OCI-M1 (cell line): ENCODE data around the gene EPN3.

Experiments used
- DNase-seq: peaks from one replicate; lab custom pipeline; 2025; lab: John Stamatoyannopoulos, UW

EPN3 gene

DNA sequence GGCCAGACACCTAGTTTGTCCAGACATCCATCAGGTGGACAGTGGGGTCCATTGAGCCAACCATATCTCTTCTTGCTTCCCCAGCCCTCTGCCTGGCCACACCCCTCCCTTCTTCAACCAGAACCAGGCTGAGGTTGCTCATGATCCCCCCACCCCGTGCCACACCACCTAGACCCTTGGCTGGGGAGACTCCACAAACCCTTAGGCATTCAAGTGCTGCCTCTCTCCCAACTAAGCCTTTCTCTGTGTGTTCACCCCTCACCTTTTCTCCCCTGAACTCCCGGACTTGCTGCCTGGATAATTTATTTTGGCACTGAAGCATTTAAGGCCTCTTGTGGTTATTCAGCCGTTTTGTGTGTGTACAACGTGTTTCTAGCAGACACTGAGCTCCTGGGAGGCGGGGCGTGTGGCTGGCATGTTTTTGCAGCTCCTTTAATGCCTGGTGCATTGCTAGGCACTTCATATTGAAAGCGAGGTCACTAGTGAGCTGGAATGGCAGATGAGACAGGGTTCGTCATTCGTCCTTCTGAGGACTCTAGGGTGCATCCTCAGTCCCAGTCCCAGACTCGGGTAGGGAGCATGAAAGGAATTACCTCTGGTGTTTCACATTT is 56.7 kb downstream of the EPN3 start:
- DNase-seq = no peak

DNA sequence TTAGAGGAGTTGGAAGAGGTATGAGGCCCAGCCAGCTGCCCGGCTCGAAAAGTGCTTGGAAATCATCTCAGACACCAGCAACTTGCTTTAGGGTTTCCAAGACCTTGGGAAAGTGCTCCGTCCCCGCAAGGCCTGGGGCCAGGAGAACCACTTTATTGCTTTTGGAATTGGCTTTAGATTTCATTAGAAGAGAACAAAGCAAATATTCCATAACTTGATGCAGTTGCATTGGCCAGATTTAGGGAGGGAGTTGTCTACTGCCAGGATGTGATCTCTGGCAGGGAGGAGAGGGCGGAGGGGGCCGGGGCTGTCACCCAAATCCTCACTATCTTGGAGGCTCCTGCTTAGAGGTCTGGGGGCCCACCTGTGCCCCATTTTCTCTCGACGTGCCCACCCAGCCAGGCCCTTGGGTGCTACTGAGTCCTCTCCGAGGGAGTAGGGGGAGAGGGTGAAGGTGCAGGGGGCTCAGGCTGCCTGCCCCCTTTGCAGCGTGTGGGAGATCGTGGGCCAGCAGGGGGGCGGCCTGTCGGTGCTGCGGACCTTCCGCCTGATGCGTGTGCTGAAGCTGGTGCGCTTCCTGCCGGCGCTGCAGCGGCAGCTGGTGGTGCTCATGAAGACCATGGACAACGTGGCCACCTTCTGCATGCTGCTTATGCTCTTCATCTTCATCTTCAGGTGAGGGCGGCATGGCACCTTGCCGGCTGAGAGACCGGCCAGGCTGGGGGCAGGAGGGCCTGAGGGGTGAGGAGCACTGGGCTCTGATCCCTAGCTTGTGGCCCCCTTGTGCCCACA is 58.6 kb downstream of the EPN3 start:
- no peak for DNase-seq

DNA sequence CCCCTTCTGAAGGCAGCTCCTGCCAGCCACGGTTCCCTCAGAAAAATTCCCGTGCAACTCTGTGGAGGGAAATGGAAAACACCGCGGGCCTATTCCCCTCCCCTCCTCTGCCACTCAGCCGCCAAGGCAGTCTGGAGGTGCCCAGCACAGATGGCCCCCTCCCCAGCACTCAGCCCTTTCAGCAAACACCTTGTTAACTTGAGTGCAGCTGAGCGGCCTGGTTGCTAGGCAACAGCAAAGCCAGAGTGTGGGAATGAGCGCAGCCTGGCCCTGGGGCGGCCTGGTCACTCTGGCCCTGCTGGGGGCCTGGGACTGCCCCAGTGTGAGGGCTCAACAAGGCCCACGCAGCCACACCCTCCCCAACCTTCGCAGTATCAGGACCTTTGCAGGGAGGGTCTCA is 60.8 kb downstream of the EPN3 start:
- DNase-seq = no peak
